Kidney epithelial cell (primary cell): ENCODE data around the gene LCN12. TPM values are rescaled to one million over a fixed set of nuclear protein-coding genes. Genes with fewer than 3 reads are reported as not detected.

Experiments
- DNase-seq: peaks from one replicate; pipeline ENCODE4 v3.0.0-alpha.2; 2010; ENCODE audit warnings: low read depth
- H3K27me3 ChIP-seq: 2 replicates; pipeline ENCODE4 v1.6.0; 2011; ENCODE audit warnings: low read length; ENCODE audit not compliant: control insufficient read depth, insufficient read depth
- H3K36me3 ChIP-seq: 2 replicates; pipeline ENCODE4 v1.5.1; 2011; ENCODE audit warnings: low read length; ENCODE audit not compliant: control insufficient read depth, insufficient read depth
- H3K4me3 ChIP-seq: 2 replicates; pipeline ENCODE4 v1.5.1; 2011; ENCODE audit warnings: low read depth, mild to moderate bottlenecking, control low read depth, low read length
- CTCF ChIP-seq: IDR thresholded peaks from 2 replicates; pipeline ENCODE4 v1.5.1; 2011; ENCODE audit warnings: mild to moderate bottlenecking, moderate library complexity, low read length, control low read depth, inconsistent platforms; ENCODE audit not compliant: insufficient read depth, poor library complexity, severe bottlenecking
- total RNA-seq: library from RNA; depleted of rRNA; stranded (reverse); fragments of >200 nt; gene quantifications from 2 replicates; pipeline ENCODE4 v1.2.3, GENCODE V29; 2015

LCN12 gene
- total RNA-seq, 1 donor from 2014 or later: 1.2 TPM

DNA sequence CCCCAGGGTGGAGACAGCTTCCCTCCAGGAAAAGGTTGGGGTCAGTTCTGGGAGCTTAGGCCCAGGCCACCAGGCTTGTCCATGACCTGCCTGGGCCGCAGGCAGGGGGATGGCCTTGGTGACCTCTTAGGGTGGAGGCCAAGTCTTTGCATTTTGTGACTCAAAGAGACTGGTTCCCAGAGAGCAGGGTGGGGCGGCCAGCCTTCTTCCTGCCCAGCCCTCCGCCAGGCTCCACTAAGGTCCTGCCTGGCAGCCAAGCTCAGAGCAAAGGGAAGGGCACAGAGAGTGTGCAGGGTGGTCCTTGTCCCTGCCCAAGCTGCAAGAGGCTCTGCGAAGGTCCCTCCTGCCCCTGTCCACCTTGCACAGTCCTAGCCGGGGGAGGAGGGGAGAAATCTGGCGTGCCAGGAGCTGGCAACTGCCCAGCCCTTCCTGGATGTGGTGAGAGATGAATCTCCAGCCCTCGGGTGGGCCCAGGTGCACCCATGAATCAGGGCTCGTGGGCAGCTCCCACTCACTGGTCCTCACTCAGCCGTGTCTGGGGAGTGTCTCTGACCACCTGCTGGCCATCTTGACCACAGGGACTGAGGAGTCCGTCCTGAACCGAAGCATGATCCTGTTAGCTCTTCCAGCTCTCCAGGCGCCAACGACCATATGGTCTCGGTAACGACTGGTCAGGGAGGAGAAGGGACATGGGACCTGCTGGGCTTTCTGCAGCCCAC is 22.9 kb downstream of the LCN12 start:
- no peak for DNase-seq
- Histone ChIP-seq H3K4me3 (no peak overlapping the region), H3K36me3 (no peaks in the 10 kb centered on the region), H3K27me3 (peaks cover 2% of the 10 kb centered on the region)
- no peak for TF ChIP-seq CTCF

GRCh38 chr9:136975644-136976043 is 23.6 kb downstream of the LCN12 start:
- Histone ChIP-seq H3K36me3 (no peaks in the 10 kb centered on the region), H3K4me3 (no peak overlapping the region), H3K27me3 (no peaks in the 10 kb centered on the region)
- no peak for DNase-seq
- TF ChIP-seq CTCF: peak; percentile 16

DNA sequence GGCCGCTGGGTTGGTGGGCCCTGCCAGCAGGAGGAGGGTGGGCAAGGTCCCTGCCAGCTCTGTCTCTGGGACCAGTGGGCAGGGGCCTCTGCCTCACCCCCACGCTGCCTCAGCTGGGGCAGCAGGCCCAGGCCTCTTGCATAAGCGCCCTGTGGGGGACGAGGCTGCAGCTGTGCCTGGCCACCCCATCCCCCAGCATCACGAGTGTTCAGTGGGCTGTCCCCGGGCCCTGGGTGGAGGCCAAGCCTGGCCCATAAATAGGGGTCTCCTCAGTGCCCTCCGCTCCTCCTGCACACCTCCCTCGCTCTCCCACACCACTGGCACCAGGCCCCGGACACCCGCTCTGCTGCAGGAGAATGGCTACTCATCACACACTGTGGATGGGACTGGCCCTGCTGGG is 25.1 kb downstream of the LCN12 start, which contains the start of gene PTGDS:
TSS of gene PTGDS (plus strand) at position 282 of the 400 bp plus-strand sequence. CDS start at position 357, 75 bp downstream.
- Histone ChIP-seq H3K27me3 (no peaks in the 10 kb centered on the region), H3K36me3 (no peaks in the 10 kb centered on the region), H3K4me3 (peak within 1 kb of the TSS; percentile 37)
- no peak for DNase-seq
- no peak for TF ChIP-seq CTCF

DNA sequence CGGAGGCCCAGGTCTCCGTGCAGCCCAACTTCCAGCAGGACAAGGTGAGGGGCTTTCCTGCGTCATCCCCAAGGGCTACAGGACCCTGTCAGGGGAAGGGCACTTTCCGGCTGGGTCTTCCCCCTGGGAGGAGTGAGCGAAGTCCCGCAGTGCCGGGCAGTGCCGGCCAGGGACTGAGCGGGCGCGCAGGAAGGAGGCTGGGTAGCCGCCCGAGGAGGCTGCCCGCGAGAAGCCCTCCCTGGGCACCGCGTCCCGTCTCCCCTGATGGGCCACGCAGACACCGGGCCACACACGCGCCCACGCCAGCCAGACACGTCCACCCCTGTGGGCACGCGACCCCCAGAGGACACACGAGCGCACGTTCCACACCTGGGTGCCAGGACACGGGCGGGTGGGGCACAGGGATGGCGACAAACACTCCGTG is 25.6 kb downstream of the LCN12 start:
- Histone ChIP-seq H3K4me3 (peak overlapping the region; percentile 37), H3K36me3 (no peaks in the 10 kb centered on the region), H3K27me3 (no peaks in the 10 kb centered on the region)
- no peak for DNase-seq
- no peak for TF ChIP-seq CTCF

DNA sequence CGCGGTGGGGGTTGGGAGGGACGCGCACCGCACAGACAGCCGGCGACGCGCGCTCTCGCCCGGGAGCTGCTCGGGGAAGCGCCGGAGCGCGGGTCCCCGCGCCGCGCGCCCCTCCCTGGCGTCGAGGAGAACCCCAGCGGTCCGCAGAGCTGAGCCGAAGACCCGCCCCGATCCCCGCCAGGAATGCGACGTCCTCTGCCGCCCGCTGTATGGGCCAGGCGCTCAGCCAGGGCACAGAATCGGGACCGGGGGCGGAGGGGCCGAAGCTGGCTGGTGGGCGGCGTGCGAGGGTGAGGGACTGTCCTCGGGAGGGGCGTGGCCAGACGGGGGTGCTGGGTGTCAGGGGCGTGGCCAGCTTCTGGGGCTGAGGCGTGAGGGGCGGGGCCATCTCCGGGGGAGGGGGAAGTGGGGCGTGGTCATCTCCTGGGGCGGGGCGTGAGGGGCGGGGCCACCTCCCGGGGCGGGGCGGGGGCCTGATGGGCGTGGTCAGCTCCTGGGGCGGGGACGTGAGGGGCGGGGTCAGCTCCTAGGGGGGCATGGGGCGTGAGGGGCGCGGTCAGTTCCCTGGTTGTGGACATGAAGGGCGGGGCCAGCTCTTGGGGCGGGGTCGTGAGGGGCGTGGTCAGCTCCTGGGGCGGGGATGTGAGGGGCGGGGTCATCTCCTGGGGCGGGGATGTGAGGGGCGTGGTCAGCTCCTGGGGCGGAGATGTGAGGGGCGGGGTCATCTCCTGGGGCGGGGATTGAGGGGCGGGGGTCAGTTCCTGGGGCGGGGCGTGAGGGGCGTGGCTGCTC is 26.2 kb downstream of the LCN12 start:
- TF ChIP-seq CTCF: no peak
- H3K27me3 ChIP-seq: peaks cover 3% of the 10 kb centered on the region
- no peaks in the 10 kb centered on the region for H3K36me3 ChIP-seq
- DNase-seq: no peak
- peak overlapping the region; percentile 37 for H3K4me3 ChIP-seq
